ENCODE measurements around the gene TCEAL1. TPM values are rescaled to one million over a fixed set of nuclear protein-coding genes. Genes with fewer than 3 reads are reported as not detected.

The TCEAL1 gene
- total and polyA plus RNA-seq, 2 of the 13 experiments (the other 11 are each of a cell fraction or from before 2014, with no cell fraction given), result 11.2 to 14.8 TPM

DNA sequence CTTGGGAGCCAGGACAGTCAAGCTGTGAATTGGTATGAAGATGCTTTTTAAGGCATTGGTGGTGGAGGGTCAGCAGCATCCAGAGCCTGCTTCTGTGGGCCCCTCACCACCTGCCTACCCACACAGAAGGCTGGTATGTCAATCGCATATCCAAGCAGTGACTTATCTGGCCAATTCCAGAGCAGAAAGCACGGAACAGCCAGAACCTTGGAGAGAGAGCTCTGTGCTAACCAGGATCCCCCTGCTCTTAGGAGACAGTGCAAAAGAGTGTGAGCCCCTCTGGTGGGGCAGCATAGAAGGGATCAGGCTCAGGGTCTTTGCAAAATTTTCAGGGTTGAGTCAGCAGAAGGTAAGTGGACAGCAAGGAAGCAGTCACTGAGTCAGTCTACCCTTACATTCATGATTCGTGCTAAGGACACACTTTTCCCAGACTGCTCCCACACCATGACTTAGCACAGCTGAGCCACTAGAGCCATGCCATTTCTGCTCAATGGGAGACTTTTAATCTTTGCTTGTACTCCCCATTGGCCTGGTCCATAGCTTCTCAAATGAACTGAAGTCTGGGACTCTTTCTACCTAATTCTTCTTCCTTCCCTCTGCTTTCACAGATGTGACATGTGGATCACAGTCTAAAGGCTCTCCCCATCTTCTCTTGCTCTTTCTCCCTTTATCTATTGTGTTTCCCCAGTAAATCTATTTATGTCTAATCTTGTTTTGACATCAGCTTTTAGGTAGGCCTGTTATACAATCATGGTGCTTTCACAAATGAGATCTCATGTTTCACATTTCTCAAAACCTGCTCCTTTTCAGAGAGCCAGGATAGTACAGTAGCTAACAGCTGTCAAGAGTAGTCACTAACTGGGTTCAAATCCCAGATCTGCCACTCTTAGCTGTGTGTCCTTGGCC is 37.7 kb downstream of the TCEAL1 start:
- no peak for ATAC-seq
- intact Hi-C loops (cut with micrococcal nuclease; ENCODE audit: unreplicated experiment) (no loop called here), in situ Hi-C loops (cut with HindIII; ENCODE audit: extremely low pct_ligation_motif_present, low pct_unique_long_range_greater_than_20kb) (no loop called here)
- H3K9ac ChIP-seq (ENCODE audit: insufficient read depth, low read depth, low read length), result no peak overlapping the region
- H3K27me3 ChIP-seq (ENCODE audit: control insufficient read depth in 1 of 2, insufficient read depth in 2 of 2, low read length in 2 of 2), result no peaks in the 10 kb centered on the region; a peak in 1 of 5 replicates
- H3K79me2 ChIP-seq (ENCODE audit: insufficient read depth, low read length), result no peaks in the 10 kb centered on the region
- 0% methylated on average over 1 of the region's 3 CpGs for WGBS (ENCODE audit: low lambda C conversion rate)
- no peak overlapping the region for H3K27ac ChIP-seq (ENCODE audit: extremely low read length, insufficient read depth, low read length)
- no peak for DNase-seq (ENCODE audit: low spot score)
- ChIA-PET CTCF (ENCODE audit: low intra/inter-chr PET ratio, low total read pairs) (no interaction called here), POLR2A (no interaction called here)
- H3K9me3 ChIP-seq (ENCODE audit: low read length), result no peaks in the 10 kb centered on the region
- no peak overlapping the region for H3K4me3 ChIP-seq (replicated peaks in 1 of 3; ENCODE audit: insufficient read depth in 1 of 3, low read depth in 2 of 3, low read length in 3 of 3)
- no peak overlapping the region for H2AFZ ChIP-seq (ENCODE audit: low read length)
- no peaks in the 10 kb centered on the region for H3K4me1 ChIP-seq (ENCODE audit: insufficient read depth, low read length)
- no peaks in the 10 kb centered on the region for H4K20me1 ChIP-seq (ENCODE audit: insufficient read depth, low read length)
- H3K36me3 ChIP-seq (replicated peaks in 1 of 2; ENCODE audit: control insufficient read depth in 1 of 2, insufficient read depth in 2 of 2, low read length in 2 of 2), result no peaks in the 10 kb centered on the region
- FAIRE-seq, result no peak
- no TSS peak for BruUV-seq (replicated peaks)
- H3K4me2 ChIP-seq (ENCODE audit: low read depth, low read length), result no peak overlapping the region
- TF ChIP-seq RBM22 (optimal IDR thresholded peaks at IDR 0.05; ENCODE audit: low read length) (no peak), FOXA3 (CRISPR knock-in tag; IDR thresholded peaks at IDR 0.05) (no peak), DBP (CRISPR knock-in tag; IDR thresholded peaks at IDR 0.05; ENCODE audit: not compliant biosample characterization) (no peak), NR2C2 (CRISPR knock-in tag; IDR thresholded peaks at IDR 0.05; ENCODE audit: borderline replicate concordance) (no peak), HIVEP1 (CRISPR knock-in tag; IDR thresholded peaks at IDR 0.05) (no peak), ZBED4 (CRISPR knock-in tag; IDR thresholded peaks at IDR 0.05; ENCODE audit: borderline replicate concordance) (no peak), SUZ12 (IDR thresholded peaks at IDR 0.05; ENCODE audit: low read depth, low read length) (no peak), ZNF772 (CRISPR knock-in tag; IDR thresholded peaks at IDR 0.05) (no peak), FOXJ3 (CRISPR knock-in tag; IDR thresholded peaks at IDR 0.05; ENCODE audit: borderline replicate concordance) (no peak)
